Activated T-helper 17 cell treated with anti-CD3 and anti-CD28 coated beads, Interleukin-2, amount 50 U/mL, for 72 hours (primary cell): ENCODE data around the gene RIC1. TPM values are rescaled to one million over a fixed set of nuclear protein-coding genes. Genes with fewer than 3 reads are reported as not detected.
"Not testable (repeated sequence)": the region's sequence is repeated elsewhere in the genome, so short reads cannot be mapped to it uniquely, and the experiment has no call there.

ENCODE experiments used
- ATAC-seq: fragments of 150-1000 bp; cut with Tn5 transposase; replicated peaks from 2 replicates; pipeline ENCODE4 v1.10.0; 2021; ENCODE audit warnings: mild to moderate bottlenecking, moderate library complexity
- H3K27ac Mint-ChIP-seq: one replicate; pipeline ENCODE4 v1.8.0; 2022; ENCODE audit warnings: mixed read lengths
- H3K27me3 Mint-ChIP-seq: one replicate; pipeline ENCODE4 v1.8.0; 2022; ENCODE audit warnings: mixed read lengths
- H3K36me3 Mint-ChIP-seq: one replicate; pipeline ENCODE4 v1.8.0; 2022; ENCODE audit warnings: low read depth, mild to moderate bottlenecking, mixed read lengths
- H3K4me1 Mint-ChIP-seq: one replicate; pipeline ENCODE4 v1.8.0; 2022; ENCODE audit warnings: mixed read lengths
- H3K4me3 Mint-ChIP-seq: one replicate; pipeline ENCODE4 v1.8.0; 2022; ENCODE audit warnings: mild to moderate bottlenecking, mixed read lengths
- H3K9me3 Mint-ChIP-seq: one replicate; pipeline ENCODE4 v1.8.0; 2022; ENCODE audit warnings: mixed read lengths
- total RNA-seq, 2 donors: library from RNA; stranded (reverse); gene quantifications; one replicate each; pipeline ENCODE4 v1.2.3, GENCODE V29; 2022

RIC1 gene
- 10 to 100 TPM; 20.1 to 20.3 TPM for total RNA-seq

DNA sequence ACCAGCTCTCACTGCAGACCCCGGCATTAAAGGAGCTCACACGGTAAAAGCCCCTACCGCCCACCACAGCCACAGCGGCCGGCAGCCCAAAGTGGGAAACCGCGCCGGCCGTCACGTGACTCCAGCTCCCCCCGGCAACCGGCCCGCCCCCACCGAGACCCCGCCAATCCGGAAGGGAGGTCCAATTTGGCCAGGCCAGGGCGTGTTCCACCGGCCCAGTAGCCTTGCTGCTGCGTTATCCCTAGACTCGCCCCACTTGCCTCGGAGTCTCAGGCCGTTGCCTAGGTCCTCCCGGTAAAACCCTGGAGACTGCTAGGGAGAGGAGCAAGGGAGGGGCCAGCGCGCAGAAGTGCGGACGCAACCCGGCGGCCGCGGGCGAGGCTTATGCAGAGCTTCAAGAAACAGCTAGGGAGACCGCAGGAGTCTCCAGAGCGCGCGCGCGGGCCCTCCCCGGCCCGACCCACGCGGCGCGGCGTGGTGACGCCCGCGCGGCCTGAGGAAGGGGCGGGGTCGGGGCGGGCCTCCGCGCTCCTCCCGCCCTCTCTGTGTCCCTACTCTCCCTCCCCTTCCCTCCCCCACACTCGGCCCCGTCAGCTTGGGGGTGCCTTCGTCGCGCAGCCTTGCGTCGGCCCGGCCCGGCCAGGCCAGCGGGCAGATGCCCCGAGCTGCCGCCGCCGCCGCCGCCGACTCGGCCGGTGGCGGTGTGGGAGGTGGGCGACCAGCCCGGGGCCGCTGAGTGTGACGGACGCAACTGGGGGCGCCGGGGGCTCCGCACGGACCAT lies at the start of gene RIC1:
RIC1 (plus strand) TSS at position 578 of the 782 bp plus-strand sequence; CDS start at position 781, 203 bp downstream.
- no peaks in the 10 kb centered on the region for H3K27me3 Mint-ChIP-seq
- no peaks in the 10 kb centered on the region for H3K9me3 Mint-ChIP-seq
- peak; percentile 86 for ATAC-seq
- H3K4me3 Mint-ChIP-seq, result peak within 1 kb of the TSS; percentile 95
- H3K27ac Mint-ChIP-seq, result peak within 1 kb of the TSS; percentile 95
- peaks cover 29% of the 10 kb centered on the region for H3K36me3 Mint-ChIP-seq
- peaks cover 28% of the 10 kb centered on the region for H3K4me1 Mint-ChIP-seq

GRCh38 chr9:5579881-5580280 lies 49.0 kb upstream of the RIC1 start:
- Mint-ChIP-seq H3K27me3 (no peaks in the 10 kb centered on the region), H3K4me1 (peaks cover 21% of the 10 kb centered on the region), H3K27ac (no peak overlapping the region), H3K36me3 (no peaks in the 10 kb centered on the region), H3K4me3 (no peak overlapping the region), H3K9me3 (no peaks in the 10 kb centered on the region)
- ATAC-seq, result no peak

- H3K27ac Mint-ChIP-seq, result no peak overlapping the region
- H3K4me1 Mint-ChIP-seq, result peaks cover 24% of the 10 kb centered on the region
These were observed 48.3 kb upstream of the RIC1 start for GRCh38 chr9:5580650-5581049.

GRCh38 chr9:5581706-5582105 lies 47.2 kb upstream of the RIC1 start:
- H3K27me3 Mint-ChIP-seq, H3K9me3 Mint-ChIP-seq, H3K36me3 Mint-ChIP-seq, H3K4me3 Mint-ChIP-seq, ATAC-seq, H3K27ac Mint-ChIP-seq: not testable (repeated sequence)
- peaks cover 35% of the 10 kb centered on the region for H3K4me1 Mint-ChIP-seq

More at GRCh38 chr9:5580650-5581049, 48.3 kb upstream of the RIC1 start:
- ATAC-seq, result no peak
- H3K36me3 Mint-ChIP-seq, result no peaks in the 10 kb centered on the region
- no peaks in the 10 kb centered on the region for H3K27me3 Mint-ChIP-seq
- H3K9me3 Mint-ChIP-seq, result no peaks in the 10 kb centered on the region
- no peak overlapping the region for H3K4me3 Mint-ChIP-seq

DNA sequence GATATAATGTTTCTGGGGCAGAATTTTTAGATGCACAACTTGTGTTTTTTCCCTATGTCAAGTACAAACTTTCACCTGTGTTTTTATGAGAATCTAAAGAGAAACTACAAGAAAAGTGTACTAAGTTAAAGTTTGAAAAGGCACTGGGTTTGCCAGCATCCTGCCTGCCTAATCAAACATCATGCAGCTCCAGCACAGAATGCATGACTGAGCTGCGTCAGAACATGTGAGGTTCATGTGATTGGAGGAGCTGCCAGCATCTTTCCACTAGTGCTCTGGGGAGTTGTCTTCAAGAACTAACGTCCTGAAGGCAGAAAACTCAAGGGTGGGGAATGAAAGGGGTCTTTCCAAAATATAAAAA lies 46.1 kb upstream of the RIC1 start:
- H3K9me3 Mint-ChIP-seq, result no peaks in the 10 kb centered on the region
- H3K4me3 Mint-ChIP-seq, result peak overlapping the region; percentile 37
- no peaks in the 10 kb centered on the region for H3K27me3 Mint-ChIP-seq
- H3K27ac Mint-ChIP-seq, result peak overlapping the region; percentile 70
- no peaks in the 10 kb centered on the region for H3K36me3 Mint-ChIP-seq
- peaks cover 44% of the 10 kb centered on the region for H3K4me1 Mint-ChIP-seq
- ATAC-seq, result peak; percentile 13

DNA sequence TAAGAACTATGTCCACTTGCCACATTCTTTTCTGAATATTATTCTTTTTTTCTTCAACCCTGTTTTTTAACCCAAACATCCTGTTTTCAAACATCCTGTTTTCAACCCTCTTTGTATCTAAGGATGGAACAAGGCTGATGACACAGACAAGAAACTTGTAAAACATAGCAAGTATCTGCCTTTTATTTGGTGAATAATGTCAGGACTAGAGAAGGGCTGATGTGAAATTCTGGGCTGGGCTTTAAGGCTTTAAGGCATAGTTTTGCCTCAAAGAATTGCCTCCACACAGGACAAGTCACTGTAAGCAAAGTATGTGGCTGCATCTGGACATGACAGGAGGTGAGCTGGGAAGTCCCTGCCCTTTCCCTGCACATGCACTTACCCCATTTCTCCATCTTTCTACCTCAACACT lies 42.5 kb upstream of the RIC1 start:
- Mint-ChIP-seq H3K27ac (peak overlapping the region; percentile 93), H3K4me1 (peaks cover 33% of the 10 kb centered on the region), H3K4me3 (peak overlapping the region; percentile 29), H3K9me3 (no peaks in the 10 kb centered on the region), H3K27me3 (no peaks in the 10 kb centered on the region), H3K36me3 (no peaks in the 10 kb centered on the region)
- ATAC-seq, result peak; percentile 77

DNA sequence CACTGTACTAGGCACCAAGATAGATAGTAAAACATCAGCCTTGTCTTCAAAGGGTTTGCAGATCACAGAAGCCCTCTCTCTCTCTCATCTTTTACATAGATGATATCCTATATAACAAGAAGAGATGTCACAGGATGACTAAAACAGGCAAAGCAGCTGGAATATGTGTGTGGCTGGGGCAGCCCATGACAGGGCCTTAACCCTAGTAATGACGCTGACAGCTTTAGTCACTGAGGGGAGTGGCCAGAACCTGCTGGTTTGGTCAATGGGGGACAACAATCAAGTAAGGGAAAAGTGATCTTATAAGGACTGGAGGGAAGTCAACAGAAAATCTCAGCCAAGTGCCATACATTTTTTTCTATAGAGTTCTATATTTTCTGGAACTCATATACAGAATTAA lies 41.9 kb upstream of the RIC1 start:
- Mint-ChIP-seq H3K27ac (peak overlapping the region; percentile 93), H3K27me3 (no peaks in the 10 kb centered on the region), H3K36me3 (no peaks in the 10 kb centered on the region), H3K4me1 (peaks cover 33% of the 10 kb centered on the region), H3K4me3 (peak overlapping the region; percentile 29), H3K9me3 (no peaks in the 10 kb centered on the region)
- ATAC-seq, result peak; percentile 83

DNA sequence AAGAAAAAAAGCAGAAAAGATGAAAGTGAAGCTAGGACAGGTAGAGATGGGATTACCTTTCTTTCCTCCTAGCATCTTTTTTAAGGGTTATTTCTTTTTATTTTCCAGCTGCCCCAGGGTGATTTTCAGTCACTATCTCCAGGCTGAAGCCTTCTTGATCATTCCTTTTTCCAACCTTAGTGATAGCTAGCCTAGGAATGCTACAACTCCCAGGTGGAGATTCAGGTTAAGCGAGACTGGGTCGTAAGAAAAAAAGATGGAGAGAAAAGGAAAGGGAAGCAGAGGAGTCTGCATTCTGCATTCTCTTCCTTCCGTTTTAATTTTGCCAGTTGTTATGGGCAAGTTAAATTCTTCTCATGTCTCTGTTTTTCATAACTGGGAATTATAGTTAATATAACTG lies 36.7 kb upstream of the RIC1 start:
- no peak overlapping the region for H3K27ac Mint-ChIP-seq
- no peaks in the 10 kb centered on the region for H3K36me3 Mint-ChIP-seq
- no peaks in the 10 kb centered on the region for H3K27me3 Mint-ChIP-seq
- ATAC-seq, result no peak
- peaks cover 17% of the 10 kb centered on the region for H3K4me1 Mint-ChIP-seq
- H3K4me3 Mint-ChIP-seq, result no peak overlapping the region
- no peaks in the 10 kb centered on the region for H3K9me3 Mint-ChIP-seq

- Mint-ChIP-seq H3K36me3 (no peaks in the 10 kb centered on the region), H3K4me1 (peaks cover 12% of the 10 kb centered on the region), H3K9me3 (no peaks in the 10 kb centered on the region), H3K27me3 (no peaks in the 10 kb centered on the region), H3K27ac (no peak overlapping the region), H3K4me3 (no peak overlapping the region)
- no peak for ATAC-seq
These were observed 36.0 kb upstream of the RIC1 start for GRCh38 chr9:5592904-5593303.

DNA sequence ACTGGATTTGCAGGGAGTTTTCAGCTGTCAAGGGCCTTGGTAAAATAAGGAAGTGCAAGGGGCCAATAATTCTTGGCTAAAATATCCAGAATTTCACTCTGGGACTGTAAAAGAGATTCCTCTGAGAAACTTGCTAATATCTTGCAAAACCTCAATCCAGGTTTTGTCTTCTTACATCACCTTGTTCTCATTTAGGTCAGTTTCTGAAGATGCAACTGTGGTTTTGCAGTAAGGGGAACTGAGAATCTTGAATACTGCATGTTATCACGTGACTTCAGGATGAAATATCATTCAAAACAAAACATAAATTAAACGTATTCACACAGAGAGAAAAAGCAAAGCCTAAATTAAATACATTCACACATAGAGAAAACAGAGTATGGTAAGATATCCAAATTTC lies 35.0 kb upstream of the RIC1 start:
- peak; percentile 45 for ATAC-seq
- Mint-ChIP-seq H3K4me1 (peaks cover 12% of the 10 kb centered on the region), H3K27ac (no peak overlapping the region), H3K4me3 (no peak overlapping the region), H3K36me3 (no peaks in the 10 kb centered on the region), H3K27me3 (no peaks in the 10 kb centered on the region), H3K9me3 (no peaks in the 10 kb centered on the region)

DNA sequence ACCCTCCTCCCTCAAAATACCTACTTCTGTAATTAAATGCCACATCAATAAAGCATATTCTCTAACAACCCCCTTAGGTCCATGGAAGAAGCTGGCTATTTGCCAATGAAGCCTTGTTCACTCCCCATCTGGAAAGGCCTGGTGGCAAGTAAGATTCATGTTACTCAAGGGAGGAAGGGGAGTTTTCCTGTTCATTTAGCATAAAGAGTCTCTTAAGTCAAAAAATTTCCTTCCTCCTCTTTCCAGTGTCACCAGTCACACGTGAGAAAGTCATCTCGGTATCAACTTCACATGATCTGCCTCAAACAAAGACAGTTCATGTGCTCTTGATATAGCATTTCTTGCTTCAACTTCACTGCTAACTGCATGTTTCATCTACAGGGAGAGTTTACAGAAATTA lies 32.7 kb upstream of the RIC1 start:
- H3K36me3 Mint-ChIP-seq, result no peaks in the 10 kb centered on the region
- H3K27me3 Mint-ChIP-seq, result no peaks in the 10 kb centered on the region
- no peak for ATAC-seq
- H3K27ac Mint-ChIP-seq, result no peak overlapping the region
- H3K9me3 Mint-ChIP-seq, result no peaks in the 10 kb centered on the region
- peaks cover 6% of the 10 kb centered on the region for H3K4me1 Mint-ChIP-seq
- H3K4me3 Mint-ChIP-seq, result no peak overlapping the region

DNA sequence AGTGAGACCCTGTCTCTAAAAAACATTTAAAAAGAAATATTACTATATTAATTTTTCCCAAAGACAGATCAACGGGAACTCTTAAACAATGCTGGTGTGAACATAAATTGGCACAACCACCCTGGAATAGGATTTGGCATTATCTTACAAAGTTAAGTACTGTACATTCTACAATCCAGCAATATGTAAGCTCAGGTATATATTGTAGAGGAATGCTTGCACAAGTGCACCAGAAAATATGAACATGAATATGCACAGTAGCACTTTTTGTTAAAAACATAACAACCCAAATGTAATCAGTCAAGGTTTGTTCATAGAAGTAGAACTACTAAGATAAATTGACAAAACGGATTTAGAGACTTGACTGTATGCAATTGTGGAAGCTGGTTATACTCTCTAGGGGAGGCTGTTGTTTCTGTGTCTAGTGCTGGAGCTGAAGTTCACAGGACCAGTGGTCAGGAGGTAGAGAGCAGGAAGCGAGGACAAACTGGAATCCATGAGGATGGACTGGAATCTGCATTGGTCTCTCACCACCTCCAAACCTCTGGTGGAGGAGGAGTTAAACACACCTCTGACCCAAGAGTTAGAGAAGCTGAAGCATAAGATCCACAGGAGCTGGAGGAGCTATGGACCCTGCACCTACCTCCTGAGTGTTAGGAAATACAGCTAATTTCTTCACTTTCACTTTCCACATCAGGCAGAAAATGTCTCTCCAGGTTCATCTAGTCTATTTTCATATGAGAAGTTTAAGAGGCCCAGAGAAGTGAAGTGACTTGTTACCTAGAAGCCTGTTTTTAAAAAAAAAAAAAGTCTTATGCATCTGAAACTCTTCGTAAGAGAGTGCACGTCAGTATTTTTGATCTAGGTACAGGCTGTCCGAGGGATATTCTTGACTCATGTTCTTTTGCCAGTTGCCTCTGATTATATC lies 20.3 kb upstream of the RIC1 start:
- Mint-ChIP-seq H3K27ac (no peak overlapping the region), H3K4me3 (peak overlapping the region; percentile 51), H3K27me3 (no peaks in the 10 kb centered on the region), H3K9me3 (no peaks in the 10 kb centered on the region), H3K4me1 (no peaks in the 10 kb centered on the region), H3K36me3 (no peaks in the 10 kb centered on the region)
- ATAC-seq, result peak; percentile 60

- H3K4me3 Mint-ChIP-seq, result peak overlapping the region; percentile 51
- no peaks in the 10 kb centered on the region for H3K36me3 Mint-ChIP-seq
- H3K9me3 Mint-ChIP-seq, result no peaks in the 10 kb centered on the region
- ATAC-seq, result no peak
- H3K27me3 Mint-ChIP-seq, result no peaks in the 10 kb centered on the region
- no peak overlapping the region for H3K27ac Mint-ChIP-seq
- H3K4me1 Mint-ChIP-seq, result no peaks in the 10 kb centered on the region
These were observed 19.7 kb upstream of the RIC1 start for GRCh38 chr9:5609226-5609596.

- H3K9me3 Mint-ChIP-seq, result no peaks in the 10 kb centered on the region
- H3K4me1 Mint-ChIP-seq, result no peaks in the 10 kb centered on the region
- H3K4me3 Mint-ChIP-seq, result no peak overlapping the region
- H3K27ac Mint-ChIP-seq, result no peak overlapping the region
- H3K27me3 Mint-ChIP-seq, result no peaks in the 10 kb centered on the region
- no peak for ATAC-seq
- no peaks in the 10 kb centered on the region for H3K36me3 Mint-ChIP-seq
These were observed 18.4 kb upstream of the RIC1 start for GRCh38 chr9:5610491-5610890.
